Measurements from ENCODE around the gene CHID1.

GRCh38 chr11:898540-899190, 11.9 kb downstream of the CHID1 start:
- TF ChIP-seq, protein P1, sequence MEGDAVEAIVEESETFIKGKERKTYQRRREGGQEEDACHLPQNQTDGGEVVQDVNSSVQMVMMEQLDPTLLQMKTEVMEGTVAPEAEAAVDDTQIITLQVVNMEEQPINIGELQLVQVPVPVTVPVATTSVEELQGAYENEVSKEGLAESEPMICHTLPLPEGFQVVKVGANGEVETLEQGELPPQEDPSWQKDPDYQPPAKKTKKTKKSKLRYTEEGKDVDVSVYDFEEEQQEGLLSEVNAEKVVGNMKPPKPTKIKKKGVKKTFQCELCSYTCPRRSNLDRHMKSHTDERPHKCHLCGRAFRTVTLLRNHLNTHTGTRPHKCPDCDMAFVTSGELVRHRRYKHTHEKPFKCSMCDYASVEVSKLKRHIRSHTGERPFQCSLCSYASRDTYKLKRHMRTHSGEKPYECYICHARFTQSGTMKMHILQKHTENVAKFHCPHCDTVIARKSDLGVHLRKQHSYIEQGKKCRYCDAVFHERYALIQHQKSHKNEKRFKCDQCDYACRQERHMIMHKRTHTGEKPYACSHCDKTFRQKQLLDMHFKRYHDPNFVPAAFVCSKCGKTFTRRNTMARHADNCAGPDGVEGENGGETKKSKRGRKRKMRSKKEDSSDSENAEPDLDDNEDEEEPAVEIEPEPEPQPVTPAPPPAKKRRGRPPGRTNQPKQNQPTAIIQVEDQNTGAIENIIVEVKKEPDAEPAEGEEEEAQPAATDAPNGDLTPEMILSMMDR (IDR thresholded peaks at IDR 0.05; ENCODE audit: insufficient read depth, low read length, poor library complexity, severe bottlenecking): no peak
- no peak for TF ChIP-seq EZH2phosphoT487 (conservative IDR thresholded peaks at IDR 0.05; ENCODE audit: low read length)
